HepG2 (cell line): Measurements from ENCODE around the gene LCAT. TPM values are rescaled to one million over a fixed set of nuclear protein-coding genes. Genes with fewer than 3 reads are reported as not detected.

Source experiments
- DR1 ChIP-seq: sonication (generic); formaldehyde crosslinking; IDR thresholded peaks from 2 replicates; pipeline ENCODE4 v1.8.0; 2021; ENCODE audit warnings: mild to moderate bottlenecking, missing genetic modification reagents, inconsistent platforms
- GABPA ChIP-seq, 2 experiments: IDR thresholded peaks; 2 replicates each; pipeline ENCODE4 v1.6.1; 2011 to 2016; ENCODE audit warnings: low read depth in 2 of 2, low read length in 1 of 2, missing biosample characterization in 1 of 2, missing genetic modification characterization in 1 of 2
- GMEB1 ChIP-seq: sonication (generic); formaldehyde crosslinking; IDR thresholded peaks from 2 replicates; pipeline ENCODE4 v1.5.1; 2020; ENCODE audit warnings: missing genetic modification reagents, mild to moderate bottlenecking, borderline replicate concordance
- GZF1 ChIP-seq: sonication (generic); formaldehyde crosslinking; IDR thresholded peaks from 2 replicates; pipeline ENCODE4 v1.5.1; 2020; ENCODE audit warnings: mild to moderate bottlenecking, missing genetic modification reagents
- HOXA3 ChIP-seq: sonication (generic); formaldehyde crosslinking; IDR thresholded peaks from 2 replicates; pipeline ENCODE4 v1.5.0; 2020; ENCODE audit warnings: missing genetic modification reagents
- LBX2 ChIP-seq: sonication (generic); formaldehyde crosslinking; IDR thresholded peaks from 2 replicates; pipeline ENCODE4 v1.5.0; 2020; ENCODE audit warnings: missing genetic modification reagents, mild to moderate bottlenecking, borderline replicate concordance
- NR2C2 ChIP-seq: sonication (generic); formaldehyde crosslinking; IDR thresholded peaks from 2 replicates; pipeline ENCODE4 v1.4.0; 2020; ENCODE audit warnings: missing genetic modification reagents, mild to moderate bottlenecking, moderate library complexity, borderline replicate concordance
- PHF20 ChIP-seq: sonication (generic); formaldehyde crosslinking; IDR thresholded peaks from 2 replicates; pipeline ENCODE4 v1.5.0; 2020; ENCODE audit warnings: mild to moderate bottlenecking, missing genetic modification reagents
- PHF5A ChIP-seq: IDR thresholded peaks from one replicate; pipeline ENCODE4 v1.6.1; 2018; ENCODE audit warnings: low read depth, missing genetic modification reagents; ENCODE audit not compliant: unreplicated experiment
- SMARCC2 ChIP-seq: fragments of 450-650 bp; IDR thresholded peaks from 2 replicates; pipeline ENCODE4 v1.6.1; 2017; ENCODE audit warnings: antibody characterized with exemption, mild to moderate bottlenecking
- SOX13 ChIP-seq, 3 experiments: fragments of 450-650 bp in 1 of 3; sonication (generic) in 1 of 3; formaldehyde crosslinking in 1 of 3; IDR thresholded peaks in 2 of 3; conservative IDR thresholded peaks in 1 of 3; 2 replicates each; pipeline versions ENCODE4 v1.5.0 to v1.6.1; 2016 to 2020; ENCODE audit warnings: antibody characterized with exemption in 1 of 3, mild to moderate bottlenecking in 1 of 3, missing compliant biosample characterization in 1 of 3, missing genetic modification reagents in 1 of 3, moderate library complexity in 1 of 3
- STAT5B ChIP-seq: sonication (generic); formaldehyde crosslinking; IDR thresholded peaks from 2 replicates; pipeline ENCODE4 v1.4.0; 2020; ENCODE audit warnings: missing genetic modification reagents
- TAF1 ChIP-seq: sonication (generic); formaldehyde crosslinking; IDR thresholded peaks from 2 replicates; pipeline ENCODE4 v1.4.0; 2020; ENCODE audit warnings: missing genetic modification reagents
- TOE1 ChIP-seq: sonication (generic); formaldehyde crosslinking; IDR thresholded peaks from 2 replicates; pipeline ENCODE4 v1.4.0; 2020; ENCODE audit warnings: mild to moderate bottlenecking, missing genetic modification reagents
- ZBTB8A ChIP-seq: sonication (generic); formaldehyde crosslinking; IDR thresholded peaks from 2 replicates; pipeline ENCODE4 v1.4.0; 2020; ENCODE audit warnings: mild to moderate bottlenecking, low read depth, missing genetic modification reagents, borderline replicate concordance
- ZFYVE20 ChIP-seq: sonication (generic); formaldehyde crosslinking; IDR thresholded peaks from 2 replicates; pipeline ENCODE4 v1.8.0; 2023; ENCODE audit warnings: low read depth, mild to moderate bottlenecking, moderate library complexity, missing genetic modification reagents, borderline replicate concordance
- ZNF224 ChIP-seq: sonication (generic); formaldehyde crosslinking; IDR thresholded peaks from 2 replicates; pipeline ENCODE4 v1.5.0; 2020; ENCODE audit warnings: mild to moderate bottlenecking, missing genetic modification reagents
- ZNF530 ChIP-seq: sonication (generic); formaldehyde crosslinking; IDR thresholded peaks from 2 replicates; pipeline ENCODE4 v1.5.0; 2020; ENCODE audit warnings: low read depth, mild to moderate bottlenecking, missing genetic modification reagents
- ZNF776 ChIP-seq: sonication (generic); formaldehyde crosslinking; IDR thresholded peaks from 2 replicates; pipeline ENCODE4 v1.4.0; 2020; ENCODE audit warnings: mild to moderate bottlenecking, missing genetic modification reagents
- polyA plus RNA-seq, 8 experiments: library from polyadenylated mRNA; depleted of rRNA in 3 of 8; stranded (reverse) in 7 of 8; unstranded in 1 of 8; fragments of >200 nt; fragmentation: Illumina TruSeq in 4 of 8; extraction: Trizol in 4 of 8; gene quantifications; 2 replicates each; pipeline versions ENCODE4 v1.2.1 to v1.2.3, GENCODE V29; 2011 to 2016; ENCODE audit warnings: low read depth in 4 of 8, missing spikeins in 1 of 8, mixed read lengths in 1 of 8; ENCODE audit not compliant: insufficient read depth in 1 of 8
- total RNA-seq, 5 experiments: library from RNA; depleted of rRNA; stranded (reverse); fragments of >200 nt; fragmentation: Illumina TruSeq; extraction: Trizol; gene quantifications; 2 replicates each; pipeline ENCODE4 v1.2.3, GENCODE V29; 2016; ENCODE audit warnings: low read depth in 1 of 5
- TF ChIP-seq, protein P1 (sequence below): sonication (generic); formaldehyde crosslinking; IDR thresholded peaks from 2 replicates; pipeline ENCODE4 v1.4.0; 2020; ENCODE audit warnings: missing genetic modification reagents, borderline replicate concordance
- TF ChIP-seq, protein P2 (sequence below): sonication (generic); formaldehyde crosslinking; IDR thresholded peaks from 2 replicates; pipeline ENCODE4 v1.5.0; 2020; ENCODE audit warnings: missing genetic modification reagents

The LCAT gene
- total and polyA plus RNA-seq, 2 of the 13 experiments (the other 11 are each of a cell fraction or from before 2014, with no cell fraction given): 36.1 to 38.9 TPM

DNA sequence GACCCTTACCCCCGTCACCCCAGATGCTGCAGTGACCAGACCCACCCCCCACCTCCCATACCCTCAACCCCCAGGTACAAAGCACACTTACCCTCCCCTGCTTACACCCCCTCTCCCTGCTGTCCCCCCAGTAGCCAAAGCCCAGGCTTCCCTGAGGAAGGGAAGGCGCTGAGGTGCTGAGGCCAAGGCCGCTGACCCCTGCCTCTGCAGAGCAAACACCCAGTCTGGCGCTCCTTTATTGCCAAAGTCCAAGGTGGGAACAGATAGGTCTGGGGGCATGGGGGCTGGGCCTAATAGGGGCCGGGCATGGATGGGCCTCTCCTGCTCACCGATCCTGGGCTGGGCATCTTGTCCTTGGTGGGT, 683 bp downstream of the LCAT start (continued):
- TF ChIP-seq GMEB1 (CRISPR knock-in tag) (no peak), ZBTB8A (no peak), PHF5A (CRISPR knock-in tag) (peak; percentile 23), ZFYVE20 (no peak), DR1 (CRISPR knock-in tag) (peak; percentile 8; the same call in 1 of the 2 replicates), ZNF224 (CRISPR knock-in tag) (0 out of 2 replicates have a peak, but pooled peaks have one; percentile 2), LBX2 (CRISPR knock-in tag) (0 out of 2 replicates have a peak, but pooled peaks have one; percentile 24), PHF20 (CRISPR knock-in tag) (peak; percentile 20; the same call in 1 of the 2 replicates), SOX13 (IDR thresholded peaks at IDR 0.05) (no peak), SOX13 (CRISPR knock-in tag; conservative IDR thresholded peaks at IDR 0.05 in 1 of 2, IDR thresholded peaks at IDR 0.05 in 1 of 2) (peak in 1 of 2 experiments; percentile 61; a peak in 2 of 4 replicates), ZNF776 (peak; percentile 15; the same call in 1 of the 2 replicates), SMARCC2 (no peak), ZNF530 (CRISPR knock-in tag) (no peak), NR2C2 (CRISPR knock-in tag) (peak; percentile 89), TOE1 (CRISPR knock-in tag) (no peak), STAT5B (CRISPR knock-in tag) (no peak), GZF1 (CRISPR knock-in tag) (0 out of 2 replicates have a peak, but pooled peaks have one; percentile 1), GABPA (IDR thresholded peaks at IDR 0.05; ENCODE audit: low read depth, low read length) (no peak), GABPA (CRISPR knock-in tag; IDR thresholded peaks at IDR 0.05; ENCODE audit: low read depth) (peak; percentile 50), HOXA3 (CRISPR knock-in tag) (peak; percentile 65), TAF1 (no peak)
- TF ChIP-seq, protein P1, sequence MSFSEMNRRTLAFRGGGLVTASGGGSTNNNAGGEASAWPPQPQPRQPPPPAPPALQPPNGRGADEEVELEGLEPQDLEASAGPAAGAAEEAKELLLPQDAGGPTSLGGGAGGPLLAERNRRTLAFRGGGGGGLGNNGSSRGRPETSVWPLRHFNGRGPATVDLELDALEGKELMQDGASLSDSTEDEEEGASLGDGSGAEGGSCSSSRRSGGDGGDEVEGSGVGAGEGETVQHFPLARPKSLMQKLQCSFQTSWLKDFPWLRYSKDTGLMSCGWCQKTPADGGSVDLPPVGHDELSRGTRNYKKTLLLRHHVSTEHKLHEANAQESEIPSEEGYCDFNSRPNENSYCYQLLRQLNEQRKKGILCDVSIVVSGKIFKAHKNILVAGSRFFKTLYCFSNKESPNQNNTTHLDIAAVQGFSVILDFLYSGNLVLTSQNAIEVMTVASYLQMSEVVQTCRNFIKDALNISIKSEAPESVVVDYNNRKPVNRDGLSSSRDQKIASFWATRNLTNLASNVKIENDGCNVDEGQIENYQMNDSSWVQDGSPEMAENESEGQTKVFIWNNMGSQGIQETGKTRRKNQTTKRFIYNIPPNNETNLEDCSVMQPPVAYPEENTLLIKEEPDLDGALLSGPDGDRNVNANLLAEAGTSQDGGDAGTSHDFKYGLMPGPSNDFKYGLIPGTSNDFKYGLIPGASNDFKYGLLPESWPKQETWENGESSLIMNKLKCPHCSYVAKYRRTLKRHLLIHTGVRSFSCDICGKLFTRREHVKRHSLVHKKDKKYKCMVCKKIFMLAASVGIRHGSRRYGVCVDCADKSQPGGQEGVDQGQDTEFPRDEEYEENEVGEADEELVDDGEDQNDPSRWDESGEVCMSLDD (CRISPR knock-in tag): peak; percentile 95
- TF ChIP-seq, protein P2, sequence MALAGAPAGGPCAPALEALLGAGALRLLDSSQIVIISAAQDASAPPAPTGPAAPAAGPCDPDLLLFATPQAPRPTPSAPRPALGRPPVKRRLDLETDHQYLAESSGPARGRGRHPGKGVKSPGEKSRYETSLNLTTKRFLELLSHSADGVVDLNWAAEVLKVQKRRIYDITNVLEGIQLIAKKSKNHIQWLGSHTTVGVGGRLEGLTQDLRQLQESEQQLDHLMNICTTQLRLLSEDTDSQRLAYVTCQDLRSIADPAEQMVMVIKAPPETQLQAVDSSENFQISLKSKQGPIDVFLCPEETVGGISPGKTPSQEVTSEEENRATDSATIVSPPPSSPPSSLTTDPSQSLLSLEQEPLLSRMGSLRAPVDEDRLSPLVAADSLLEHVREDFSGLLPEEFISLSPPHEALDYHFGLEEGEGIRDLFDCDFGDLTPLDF (CRISPR knock-in tag): no peak
